Measurements from ENCODE around the gene CCDC88A. TPM values are rescaled to one million over a fixed set of nuclear protein-coding genes. Genes with fewer than 3 reads are reported as not detected.
"Not testable (repeated sequence)": the region's sequence is repeated elsewhere in the genome, so short reads cannot be mapped to it uniquely, and the experiment has no call there.

CCDC88A gene
- total and polyA plus RNA-seq, 2 donors, result 39.6 to 40.8 TPM

- Histone ChIP-seq H3K27me3 (ENCODE audit: control insufficient read depth in 2 of 2, insufficient read depth in 1 of 2, low read length in 1 of 2) (no peaks in the 10 kb centered on the region), H3K4me1 (ENCODE audit: control insufficient read depth in 2 of 2, insufficient read depth in 2 of 2, low read length in 2 of 2) (no peaks in the 10 kb centered on the region), H3K4me3 (ENCODE audit: low read length in 2 of 2) (no peak overlapping the region), H3K36me3 (ENCODE audit: control insufficient read depth in 2 of 2, insufficient read depth in 2 of 2, low read length in 1 of 2) (peaks cover 6 to 11% of the 10 kb centered on the region in 2 donors), H3K9me3 (ENCODE audit: control insufficient read depth in 2 of 2, insufficient read depth in 1 of 2, low read length in 1 of 2) (no peaks in the 10 kb centered on the region), H3K27ac (ENCODE audit: low read depth in 1 of 2, low read length in 1 of 2) (no peak overlapping the region)
- DNase-seq (ENCODE audit: low read depth in 6 of 9, low spot score in 9 of 9), result no peak
Observed at GRCh38 chr2:55399815-55400214, 19.8 kb downstream of the CCDC88A start.

- no peak overlapping the region for H3K27ac ChIP-seq (ENCODE audit: low read depth in 1 of 2, low read length in 1 of 2)
- H3K9me3 ChIP-seq (ENCODE audit: control insufficient read depth in 2 of 2, insufficient read depth in 1 of 2, low read length in 1 of 2), result no peaks in the 10 kb centered on the region
- peaks cover under 1 to 2% of the 10 kb centered on the region in 2 donors for H3K36me3 ChIP-seq (ENCODE audit: control insufficient read depth in 2 of 2, insufficient read depth in 2 of 2, low read length in 1 of 2)
- no peak for DNase-seq (ENCODE audit: low read depth in 6 of 9, low spot score in 9 of 9)
- no peaks in the 10 kb centered on the region for H3K4me1 ChIP-seq (ENCODE audit: control insufficient read depth in 2 of 2, insufficient read depth in 2 of 2, low read length in 2 of 2)
- no peak overlapping the region for H3K4me3 ChIP-seq (ENCODE audit: low read length in 2 of 2)
- 71% methylated on average over 2 of the region's 2 CpGs for WGBS
- no peaks in the 10 kb centered on the region for H3K27me3 ChIP-seq (ENCODE audit: control insufficient read depth in 2 of 2, insufficient read depth in 1 of 2, low read length in 1 of 2)
Observed at GRCh38 chr2:55395724-55396605, 23.7 kb downstream of the CCDC88A start.

DNA sequence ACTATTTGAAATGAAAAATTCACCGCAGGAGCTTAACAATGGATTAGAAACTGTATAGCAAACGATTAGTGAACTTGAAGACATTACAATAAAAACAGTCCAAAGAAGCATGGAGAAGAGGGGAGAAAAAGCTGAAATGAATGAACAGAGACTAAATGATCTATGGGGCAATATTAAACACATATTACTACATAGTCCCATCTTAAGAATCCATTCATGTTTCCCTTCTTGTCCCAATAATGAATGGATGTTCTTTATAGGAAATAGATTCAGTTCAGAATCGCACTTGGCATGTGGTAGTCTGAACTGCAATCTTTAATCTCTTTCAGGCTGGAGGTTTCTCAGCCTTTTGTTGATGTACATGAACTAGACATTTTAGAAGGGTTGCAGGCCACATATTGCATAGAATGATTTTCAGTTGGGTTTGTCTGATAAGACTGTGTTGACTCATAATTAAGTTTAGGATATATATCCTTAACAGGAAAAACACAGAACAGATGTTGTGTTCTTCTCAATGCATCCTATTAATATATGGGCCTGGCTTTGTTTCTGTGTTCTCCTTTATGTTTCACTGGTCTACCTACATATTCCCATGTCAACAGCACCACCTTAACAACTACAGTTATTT lies 27.9 kb downstream of the CCDC88A start:
- H3K4me1 ChIP-seq (ENCODE audit: control insufficient read depth in 2 of 2, insufficient read depth in 2 of 2, low read length in 2 of 2), result no peaks in the 10 kb centered on the region
- DNase-seq (ENCODE audit: low read depth in 6 of 9, low spot score in 9 of 9), result no peak
- WGBS, result 81% methylated on average over 3 of the region's 3 CpGs
- H3K27ac ChIP-seq (ENCODE audit: low read depth in 1 of 2, low read length in 1 of 2), result no peak overlapping the region
- peaks cover 0 to 2% of the 10 kb centered on the region in 2 donors for H3K36me3 ChIP-seq (ENCODE audit: control insufficient read depth in 2 of 2, insufficient read depth in 2 of 2, low read length in 1 of 2)
- H3K27me3 ChIP-seq (ENCODE audit: control insufficient read depth in 2 of 2, insufficient read depth in 1 of 2, low read length in 1 of 2), result no peaks in the 10 kb centered on the region
- H3K4me3 ChIP-seq (ENCODE audit: low read length in 2 of 2), result no peak overlapping the region
- no peaks in the 10 kb centered on the region for H3K9me3 ChIP-seq (ENCODE audit: control insufficient read depth in 2 of 2, insufficient read depth in 1 of 2, low read length in 1 of 2)

DNA sequence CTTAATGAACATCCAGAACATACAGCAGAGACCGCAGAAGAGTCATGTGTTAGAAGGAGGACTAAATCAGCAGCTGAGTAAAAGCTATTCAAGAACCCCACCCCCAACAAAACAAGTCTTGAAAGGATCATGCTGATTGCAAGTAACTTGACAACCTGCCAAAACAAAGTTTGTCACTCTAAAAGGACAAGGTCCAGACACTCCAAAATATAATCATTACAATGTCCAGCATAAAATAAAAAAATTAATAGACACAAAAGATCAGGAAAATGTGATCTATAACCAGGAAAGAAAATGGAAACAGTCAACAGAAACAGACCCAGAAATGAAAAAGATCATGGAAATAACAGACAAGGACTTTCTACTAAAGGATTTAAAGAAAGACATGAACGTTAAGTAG lies 28.5 kb downstream of the CCDC88A start:
- peaks cover 0 to 5% of the 10 kb centered on the region in 2 donors for H3K36me3 ChIP-seq (ENCODE audit: control insufficient read depth in 2 of 2, insufficient read depth in 2 of 2, low read length in 1 of 2)
- H3K9me3 ChIP-seq (ENCODE audit: control insufficient read depth in 2 of 2, insufficient read depth in 1 of 2, low read length in 1 of 2), result no peaks in the 10 kb centered on the region
- no peaks in the 10 kb centered on the region for H3K27me3 ChIP-seq (ENCODE audit: control insufficient read depth in 2 of 2, insufficient read depth in 1 of 2, low read length in 1 of 2)
- H3K4me1 ChIP-seq (ENCODE audit: control insufficient read depth in 2 of 2, insufficient read depth in 2 of 2, low read length in 2 of 2), result no peaks in the 10 kb centered on the region
- WGBS, result 97% methylated on average over 2 of the region's 2 CpGs
- H3K27ac ChIP-seq (ENCODE audit: low read depth in 1 of 2, low read length in 1 of 2), result no peak overlapping the region
- DNase-seq (ENCODE audit: low read depth in 6 of 9, low spot score in 9 of 9), result no peak
- no peak overlapping the region for H3K4me3 ChIP-seq (ENCODE audit: low read length in 2 of 2)

- H3K27me3 ChIP-seq (ENCODE audit: control insufficient read depth in 2 of 2, insufficient read depth in 1 of 2, low read length in 1 of 2); H3K4me3 ChIP-seq (ENCODE audit: low read length in 2 of 2); H3K36me3 ChIP-seq (ENCODE audit: control insufficient read depth in 2 of 2, insufficient read depth in 2 of 2, low read length in 1 of 2); H3K9me3 ChIP-seq (ENCODE audit: control insufficient read depth in 2 of 2, insufficient read depth in 1 of 2, low read length in 1 of 2); H3K4me1 ChIP-seq (ENCODE audit: control insufficient read depth in 2 of 2, insufficient read depth in 2 of 2, low read length in 2 of 2); H3K27ac ChIP-seq (ENCODE audit: low read depth in 1 of 2, low read length in 1 of 2); DNase-seq (ENCODE audit: low read depth in 6 of 9, low spot score in 9 of 9): not testable (repeated sequence)
- 98% methylated on average over 10 of the region's 10 CpGs for WGBS
Observed at GRCh38 chr2:55385516-55385915, 34.1 kb downstream of the CCDC88A start.

- H3K27ac ChIP-seq (ENCODE audit: low read depth in 1 of 2, low read length in 1 of 2), result no peak overlapping the region
- no peak overlapping the region for H3K4me3 ChIP-seq (ENCODE audit: low read length in 2 of 2)
- H3K9me3 ChIP-seq (ENCODE audit: control insufficient read depth in 2 of 2, insufficient read depth in 1 of 2, low read length in 1 of 2), result no peaks in the 10 kb centered on the region
- peaks cover 3 to 5% of the 10 kb centered on the region in 2 donors for H3K36me3 ChIP-seq (ENCODE audit: control insufficient read depth in 2 of 2, insufficient read depth in 2 of 2, low read length in 1 of 2)
- no peaks in the 10 kb centered on the region for H3K4me1 ChIP-seq (ENCODE audit: control insufficient read depth in 2 of 2, insufficient read depth in 2 of 2, low read length in 2 of 2)
- WGBS, result 95% methylated on average over 4 of the region's 4 CpGs
- DNase-seq (ENCODE audit: low read depth in 6 of 9, low spot score in 9 of 9), result no peak
- H3K27me3 ChIP-seq (ENCODE audit: control insufficient read depth in 2 of 2, insufficient read depth in 1 of 2, low read length in 1 of 2), result no peaks in the 10 kb centered on the region
Observed at GRCh38 chr2:55384786-55385185, 34.9 kb downstream of the CCDC88A start.

GRCh38 chr2:55371376-55371775 lies 48.3 kb downstream of the CCDC88A start:
- Histone ChIP-seq H3K36me3 (ENCODE audit: control insufficient read depth in 2 of 2, insufficient read depth in 2 of 2, low read length in 1 of 2) (peaks cover 0 to 4% of the 10 kb centered on the region in 2 donors), H3K4me1 (ENCODE audit: control insufficient read depth in 2 of 2, insufficient read depth in 2 of 2, low read length in 2 of 2) (no peaks in the 10 kb centered on the region), H3K4me3 (ENCODE audit: low read length in 2 of 2) (no peak overlapping the region), H3K9me3 (ENCODE audit: control insufficient read depth in 2 of 2, insufficient read depth in 1 of 2, low read length in 1 of 2) (no peaks in the 10 kb centered on the region), H3K27ac (ENCODE audit: low read depth in 1 of 2, low read length in 1 of 2) (no peak overlapping the region), H3K27me3 (ENCODE audit: control insufficient read depth in 2 of 2, insufficient read depth in 1 of 2, low read length in 1 of 2) (no peaks in the 10 kb centered on the region)
- DNase-seq (ENCODE audit: low read depth in 6 of 9, low spot score in 9 of 9), result no peak

GRCh38 chr2:55370208-55370607 lies 49.4 kb downstream of the CCDC88A start:
- H3K4me3 ChIP-seq (ENCODE audit: low read length in 2 of 2), result no peak overlapping the region
- peaks cover 0 to 4% of the 10 kb centered on the region in 2 donors for H3K36me3 ChIP-seq (ENCODE audit: control insufficient read depth in 2 of 2, insufficient read depth in 2 of 2, low read length in 1 of 2)
- H3K4me1 ChIP-seq (ENCODE audit: control insufficient read depth in 2 of 2, insufficient read depth in 2 of 2, low read length in 2 of 2), result no peaks in the 10 kb centered on the region
- DNase-seq (ENCODE audit: low read depth in 6 of 9, low spot score in 9 of 9), result no peak
- no peaks in the 10 kb centered on the region for H3K9me3 ChIP-seq (ENCODE audit: control insufficient read depth in 2 of 2, insufficient read depth in 1 of 2, low read length in 1 of 2)
- H3K27ac ChIP-seq (ENCODE audit: low read depth in 1 of 2, low read length in 1 of 2), result no peak overlapping the region
- H3K27me3 ChIP-seq (ENCODE audit: control insufficient read depth in 2 of 2, insufficient read depth in 1 of 2, low read length in 1 of 2), result no peaks in the 10 kb centered on the region
- WGBS, result 98% methylated on average over 4 of the region's 4 CpGs

- DNase-seq (ENCODE audit: low read depth in 6 of 9, low spot score in 9 of 9), result no peak
- Histone ChIP-seq H3K9me3 (ENCODE audit: control insufficient read depth in 2 of 2, insufficient read depth in 1 of 2, low read length in 1 of 2) (no peaks in the 10 kb centered on the region), H3K4me1 (ENCODE audit: control insufficient read depth in 2 of 2, insufficient read depth in 2 of 2, low read length in 2 of 2) (no peaks in the 10 kb centered on the region), H3K27me3 (ENCODE audit: control insufficient read depth in 2 of 2, insufficient read depth in 1 of 2, low read length in 1 of 2) (no peaks in the 10 kb centered on the region), H3K36me3 (ENCODE audit: control insufficient read depth in 2 of 2, insufficient read depth in 2 of 2, low read length in 1 of 2) (peaks cover 0 to 7% of the 10 kb centered on the region in 2 donors), H3K27ac (ENCODE audit: low read depth in 1 of 2, low read length in 1 of 2) (no peak overlapping the region), H3K4me3 (ENCODE audit: low read length in 2 of 2) (no peak overlapping the region)
- 68% methylated on average over 3 of the region's 3 CpGs for WGBS
Observed at GRCh38 chr2:55365303-55365702, 54.4 kb downstream of the CCDC88A start.

Data from thymus (tissue), 11 donors.